ENCODE data around the gene SERPINA3.

DNA sequence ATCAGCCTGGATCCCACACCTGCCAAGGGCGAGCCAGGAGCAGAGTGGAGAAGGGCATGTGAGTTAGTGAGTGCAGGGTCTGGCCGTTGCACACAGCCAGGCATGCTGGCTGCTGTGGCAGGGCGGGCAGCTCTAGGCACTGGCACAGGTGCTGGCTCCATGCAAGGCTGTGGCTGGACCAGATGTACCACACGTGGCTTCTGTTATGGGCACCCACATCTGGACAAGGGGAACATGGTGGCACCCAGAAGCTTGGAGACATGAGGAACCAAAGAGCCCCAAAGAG is 20.1 kb downstream of the SERPINA3 start:
- TF ChIP-seq, protein P1, sequence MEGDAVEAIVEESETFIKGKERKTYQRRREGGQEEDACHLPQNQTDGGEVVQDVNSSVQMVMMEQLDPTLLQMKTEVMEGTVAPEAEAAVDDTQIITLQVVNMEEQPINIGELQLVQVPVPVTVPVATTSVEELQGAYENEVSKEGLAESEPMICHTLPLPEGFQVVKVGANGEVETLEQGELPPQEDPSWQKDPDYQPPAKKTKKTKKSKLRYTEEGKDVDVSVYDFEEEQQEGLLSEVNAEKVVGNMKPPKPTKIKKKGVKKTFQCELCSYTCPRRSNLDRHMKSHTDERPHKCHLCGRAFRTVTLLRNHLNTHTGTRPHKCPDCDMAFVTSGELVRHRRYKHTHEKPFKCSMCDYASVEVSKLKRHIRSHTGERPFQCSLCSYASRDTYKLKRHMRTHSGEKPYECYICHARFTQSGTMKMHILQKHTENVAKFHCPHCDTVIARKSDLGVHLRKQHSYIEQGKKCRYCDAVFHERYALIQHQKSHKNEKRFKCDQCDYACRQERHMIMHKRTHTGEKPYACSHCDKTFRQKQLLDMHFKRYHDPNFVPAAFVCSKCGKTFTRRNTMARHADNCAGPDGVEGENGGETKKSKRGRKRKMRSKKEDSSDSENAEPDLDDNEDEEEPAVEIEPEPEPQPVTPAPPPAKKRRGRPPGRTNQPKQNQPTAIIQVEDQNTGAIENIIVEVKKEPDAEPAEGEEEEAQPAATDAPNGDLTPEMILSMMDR (conservative IDR thresholded peaks at IDR 0.05 in 1 of 2, IDR thresholded peaks at IDR 0.05 in 1 of 2; ENCODE audit: low read depth in 1 of 2, low read length in 2 of 2) = no peak
- no peak for TF ChIP-seq EZH2 (IDR thresholded peaks at IDR 0.05; ENCODE audit: low read length, missing control alignments)
